MCF 10A (cell line): ENCODE data around the gene CALD1. TPM values are rescaled to one million over a fixed set of nuclear protein-coding genes. Genes with fewer than 3 reads are reported as not detected.

ENCODE experiments used
- BruUV-seq: library from RNA; stranded (reverse); fragments of 400-500 nt; replicated peaks from 2 replicates; lab custom pipeline; 2021; lab: Mats Ljungman, UMichigan
- CTCF ChIA-PET: fragments of 300-600 bp; sonication (Branson Sonifier 250); formaldehyde crosslinking; extraction: SDS; loops from one replicate; lab custom pipeline; 2021; ENCODE audit warnings: antibody characterized with exemption, inconsistent platforms; lab: Yijun Ruan, JAX
- POLR2A ChIA-PET: fragments of 300-600, 350-650 bp; sonication (Branson Sonifier 250); formaldehyde crosslinking; extraction: SDS; loops from one replicate; lab custom pipeline; 2020; ENCODE audit warnings: antibody characterized with exemption, inconsistent platforms; lab: Yijun Ruan, JAX
- DNase-seq: peaks from one replicate; pipeline ENCODE4 v3.0.0-alpha.2; 2018; ENCODE audit not compliant: unreplicated experiment
- H3K27ac Mint-ChIP-seq: one replicate; pipeline ENCODE4 v1.8.0; 2022; ENCODE audit warnings: mild to moderate bottlenecking, low read depth, mixed read lengths; ENCODE audit not compliant: unreplicated experiment
- H3K27me3 Mint-ChIP-seq: one replicate; pipeline ENCODE4 v1.8.0; 2022; ENCODE audit warnings: mixed read lengths; ENCODE audit not compliant: insufficient read depth, unreplicated experiment
- H3K36me3 Mint-ChIP-seq: one replicate; pipeline ENCODE4 v1.8.0; 2022; ENCODE audit warnings: mild to moderate bottlenecking, moderate library complexity, mixed read lengths; ENCODE audit not compliant: insufficient read depth, unreplicated experiment
- H3K4me1 Mint-ChIP-seq: one replicate; pipeline ENCODE4 v1.8.0; 2022; ENCODE audit warnings: mixed read lengths; ENCODE audit not compliant: insufficient read depth, unreplicated experiment
- H3K4me3 Mint-ChIP-seq: one replicate; pipeline ENCODE4 v1.8.0; 2022; ENCODE audit warnings: mild to moderate bottlenecking, moderate library complexity, mixed read lengths; ENCODE audit not compliant: unreplicated experiment
- H3K9me3 Mint-ChIP-seq: one replicate; pipeline ENCODE4 v1.8.0; 2022; ENCODE audit warnings: mixed read lengths; ENCODE audit not compliant: unreplicated experiment
- intact Hi-C: fragments of 100-400 bp; cut with micrococcal nuclease; formaldehyde crosslinking; loops from 2 replicates; pipeline ENCODE4 v1.14.1; 2022
- total RNA-seq: library from RNA; stranded (reverse); gene quantifications from 2 replicates; pipeline ENCODE4 v1.2.3, GENCODE V29; 2022
- TF ChIP-seq, protein P1 (sequence below): fragments of 200-600 bp; IDR thresholded peaks from one replicate; pipeline ENCODE4 v1.8.0; 2022; ENCODE audit warnings: antibody characterized with exemption, mild to moderate bottlenecking; ENCODE audit not compliant: unreplicated experiment

CALD1 gene
- total RNA-seq, 1 experiment from 2014 or later = 183 TPM

DNA sequence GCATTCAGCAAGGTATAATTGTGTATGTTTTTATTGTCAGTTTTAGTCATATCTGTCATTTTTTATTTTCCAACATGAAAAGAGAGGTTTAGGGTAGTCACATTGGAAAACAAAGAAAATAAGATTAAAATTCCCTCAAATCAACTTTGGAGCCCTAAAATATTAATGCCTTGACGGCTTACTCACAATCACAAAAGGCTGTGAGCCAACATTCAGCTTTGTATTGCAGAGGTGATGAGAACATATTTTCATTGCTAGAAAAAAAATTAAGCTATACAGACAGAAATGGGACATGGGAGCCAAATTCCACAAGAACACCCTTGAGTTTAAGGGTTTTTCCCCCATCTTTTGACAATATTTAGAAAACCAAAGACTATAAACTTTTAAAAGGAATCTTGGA, 30.2 kb downstream of the CALD1 start:
- CTCF ChIA-PET = no interaction called here
- no TSS peak for BruUV-seq
- peaks cover 8% of the 10 kb centered on the region for H3K4me1 Mint-ChIP-seq

DNA sequence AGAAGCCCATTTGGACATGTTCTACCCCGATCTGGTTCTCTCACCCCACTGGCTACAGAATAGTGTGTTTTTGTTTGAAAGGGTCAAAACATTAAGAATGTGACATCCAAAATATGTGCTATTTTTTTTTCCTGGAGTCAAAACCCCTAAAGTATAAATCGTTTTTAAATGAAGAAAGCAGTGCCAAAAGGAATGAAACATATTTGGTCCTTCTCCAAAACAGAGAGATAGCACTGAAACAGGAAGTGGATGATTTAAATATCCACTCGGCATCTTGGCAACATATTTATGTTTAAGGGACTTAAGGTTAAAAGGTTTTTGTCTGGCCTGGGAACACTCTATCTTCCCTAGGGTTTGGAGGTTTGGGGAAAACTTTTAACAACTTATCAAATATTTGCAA, 32.3 kb downstream of the CALD1 start:
- Mint-ChIP-seq H3K4me1 (peaks cover 5% of the 10 kb centered on the region), H3K9me3 (no peaks in the 10 kb centered on the region), H3K4me3 (no peak overlapping the region), H3K27ac (peak overlapping the region; percentile 47), H3K36me3 (peaks cover 10% of the 10 kb centered on the region), H3K27me3 (no peaks in the 10 kb centered on the region)
- no peak for DNase-seq
- CTCF ChIA-PET = no interaction called here
- no TSS peak for BruUV-seq
- TF ChIP-seq, protein P1, sequence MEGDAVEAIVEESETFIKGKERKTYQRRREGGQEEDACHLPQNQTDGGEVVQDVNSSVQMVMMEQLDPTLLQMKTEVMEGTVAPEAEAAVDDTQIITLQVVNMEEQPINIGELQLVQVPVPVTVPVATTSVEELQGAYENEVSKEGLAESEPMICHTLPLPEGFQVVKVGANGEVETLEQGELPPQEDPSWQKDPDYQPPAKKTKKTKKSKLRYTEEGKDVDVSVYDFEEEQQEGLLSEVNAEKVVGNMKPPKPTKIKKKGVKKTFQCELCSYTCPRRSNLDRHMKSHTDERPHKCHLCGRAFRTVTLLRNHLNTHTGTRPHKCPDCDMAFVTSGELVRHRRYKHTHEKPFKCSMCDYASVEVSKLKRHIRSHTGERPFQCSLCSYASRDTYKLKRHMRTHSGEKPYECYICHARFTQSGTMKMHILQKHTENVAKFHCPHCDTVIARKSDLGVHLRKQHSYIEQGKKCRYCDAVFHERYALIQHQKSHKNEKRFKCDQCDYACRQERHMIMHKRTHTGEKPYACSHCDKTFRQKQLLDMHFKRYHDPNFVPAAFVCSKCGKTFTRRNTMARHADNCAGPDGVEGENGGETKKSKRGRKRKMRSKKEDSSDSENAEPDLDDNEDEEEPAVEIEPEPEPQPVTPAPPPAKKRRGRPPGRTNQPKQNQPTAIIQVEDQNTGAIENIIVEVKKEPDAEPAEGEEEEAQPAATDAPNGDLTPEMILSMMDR = no peak
- intact Hi-C loops = no loop called here
- POLR2A ChIA-PET = no interaction called here

More for the DNA sequence above, 30.2 kb downstream of the CALD1 start:
- H3K27me3 Mint-ChIP-seq = no peaks in the 10 kb centered on the region
- H3K36me3 Mint-ChIP-seq = peaks cover 10% of the 10 kb centered on the region
- POLR2A ChIA-PET = interaction anchor here (0.9 to 1.3 kb wide), 2 partner anchors 10 to 11 kb away, joined by 3 read pairs; no protein-coding TSS in a partner anchor
- intact Hi-C loops = no loop called here
- H3K4me3 Mint-ChIP-seq = no peak overlapping the region
- no peak overlapping the region for H3K27ac Mint-ChIP-seq
- DNase-seq = no peak
- TF ChIP-seq, protein P1 = no peak
- peaks cover 7% of the 10 kb centered on the region for H3K9me3 Mint-ChIP-seq

DNA sequence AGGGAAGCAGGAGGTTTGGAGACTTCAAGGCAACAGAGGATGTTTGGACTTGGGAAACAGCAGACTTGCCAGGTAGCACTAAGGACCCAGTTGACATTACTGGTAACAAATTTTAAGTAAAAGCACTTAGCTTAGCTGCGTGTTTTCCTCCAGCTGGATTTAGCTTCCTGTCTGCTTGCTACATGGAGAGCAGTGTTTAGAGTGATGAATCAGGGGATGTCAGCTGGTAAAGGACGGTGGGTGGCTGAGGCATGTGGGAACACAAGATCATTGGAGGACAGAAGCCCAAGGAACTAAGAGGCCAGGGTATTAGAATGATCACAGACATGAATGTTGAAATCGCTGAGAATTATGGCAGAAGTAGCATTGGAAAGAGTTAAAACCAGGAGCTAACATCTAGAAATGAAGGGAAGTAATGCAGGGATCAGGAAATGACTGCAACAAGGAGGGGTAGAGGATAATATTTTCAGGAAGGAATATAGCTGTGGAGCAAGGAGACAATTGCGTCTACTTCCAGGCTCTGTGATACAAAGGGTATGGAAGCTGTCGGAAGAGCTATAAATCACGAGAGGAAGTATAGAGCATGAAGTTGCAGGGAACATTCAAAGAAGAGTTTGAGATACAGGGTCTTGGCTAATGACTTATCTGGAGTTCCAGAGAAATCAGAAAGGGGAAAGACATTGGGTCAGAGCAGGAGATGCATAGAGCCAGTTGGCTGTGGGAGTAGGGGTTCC, 34.4 kb downstream of the CALD1 start:
- DNase-seq = no peak
- Mint-ChIP-seq H3K27me3 (no peaks in the 10 kb centered on the region), H3K36me3 (peaks cover 10% of the 10 kb centered on the region), H3K27ac (no peak overlapping the region), H3K4me1 (peaks cover 5% of the 10 kb centered on the region), H3K4me3 (no peak overlapping the region), H3K9me3 (no peaks in the 10 kb centered on the region)
- no TSS peak for BruUV-seq
- intact Hi-C loops = no loop called here
- CTCF ChIA-PET = interaction anchor here (0.8 kb wide), 1 partner anchor 80 kb away, joined by 3 read pairs; no protein-coding TSS in a partner anchor
- TF ChIP-seq, protein P1 = no peak
- POLR2A ChIA-PET = interaction anchor here (0.9 to 1.8 kb wide), 5 partner anchors 10 to 77 kb away, joined by 3 to 5 read pairs (median 4); no protein-coding TSS in a partner anchor

GRCh38 chr7:134814730-134815364, 35.4 kb downstream of the CALD1 start:
- no TSS peak for BruUV-seq
- TF ChIP-seq, protein P1 = no peak
- Mint-ChIP-seq H3K27ac (no peak overlapping the region), H3K36me3 (peaks cover 13% of the 10 kb centered on the region), H3K27me3 (no peaks in the 10 kb centered on the region), H3K4me1 (peaks cover 5% of the 10 kb centered on the region), H3K9me3 (no peaks in the 10 kb centered on the region), H3K4me3 (no peak overlapping the region)
- ChIA-PET CTCF (interaction anchor here (0.5 to 1.1 kb wide), 2 partner anchors 25 to 382 kb away, joined by 3 to 5 read pairs; no protein-coding TSS in a partner anchor), POLR2A (interaction anchor here (1.1 to 1.8 kb wide), 3 partner anchors 9 to 76 kb away, joined by 3 to 5 read pairs (median 4); no protein-coding TSS in a partner anchor)
- DNase-seq = no peak
- intact Hi-C loops = no loop called here
